ENCODE data around the gene EXTL1.

GRCh38 chr1:26055041-26055440, 33.5 kb downstream of the EXTL1 start:
- TF ChIP-seq CTCF (IDR thresholded peaks at IDR 0.05) (no peak), EZH2 (IDR thresholded peaks at IDR 0.05) (no peak), EZH2phosphoT487 (IDR thresholded peaks at IDR 0.05) (no peak)
